Lower leg skin (tissue), 4 donors: ENCODE results near the gene SLC37A2. TPM values are rescaled to one million over a fixed set of nuclear protein-coding genes. Genes with fewer than 3 reads are reported as not detected.

Experiments used
- DNase-seq, 2 donors: peaks; one replicate each; pipeline ENCODE4 v3.0.0-alpha.2; 2019; ENCODE audit warnings: low spot score in 2 of 2
- H3K4me3 ChIP-seq: fragments of 200-600 bp; sonication (generic); 2 replicates; pipeline ENCODE4 v1.5.1; 2017; ENCODE audit warnings: mild to moderate bottlenecking, low read depth; ENCODE audit not compliant: poor library complexity, severe bottlenecking
- POLR2A ChIP-seq, 2 donors: fragments of 450-650 bp; IDR thresholded peaks; one replicate each; pipeline ENCODE4 v1.6.1; 2016 to 2017; ENCODE audit warnings: antibody characterized with exemption in 2 of 2, mild to moderate bottlenecking in 1 of 2, moderate library complexity in 1 of 2
- WGBS, 2 donors: methylation state at CpG; one replicate each; pipeline ENCODE4 v1.1.5; 2018; 5-methylcytosine and 5-hydroxymethylcytosine counted together
- intact Hi-C: fragments of 100-400 bp; cut with DNase I; formaldehyde crosslinking; loops from one replicate; pipeline ENCODE4 v1.15.0; 2023; ENCODE audit warnings: low total_unique reads
- total RNA-seq, 4 donors: library from RNA; depleted of rRNA; stranded (reverse); fragments of >200 nt; gene quantifications; one replicate each; pipeline ENCODE4 v1.1.0, GENCODE V29; 2016
- TF ChIP-seq, protein P1 (sequence below), 3 donors: fragments of 450-650 bp; IDR thresholded peaks; one replicate each; pipeline ENCODE4 v1.5.1; 2016; ENCODE audit warnings: antibody characterized with exemption in 3 of 3, mild to moderate bottlenecking in 3 of 3, moderate library complexity in 2 of 3

The SLC37A2 gene
- total RNA-seq, 4 donors from 2014 or later: 137 to 334 (median 238) TPM

GRCh38 chr11:125075242-125075625, 12.1 kb downstream of the SLC37A2 start:
- no peak for TF ChIP-seq POLR2A (IDR thresholded peaks at IDR 0.05)
- TF ChIP-seq, protein P1, sequence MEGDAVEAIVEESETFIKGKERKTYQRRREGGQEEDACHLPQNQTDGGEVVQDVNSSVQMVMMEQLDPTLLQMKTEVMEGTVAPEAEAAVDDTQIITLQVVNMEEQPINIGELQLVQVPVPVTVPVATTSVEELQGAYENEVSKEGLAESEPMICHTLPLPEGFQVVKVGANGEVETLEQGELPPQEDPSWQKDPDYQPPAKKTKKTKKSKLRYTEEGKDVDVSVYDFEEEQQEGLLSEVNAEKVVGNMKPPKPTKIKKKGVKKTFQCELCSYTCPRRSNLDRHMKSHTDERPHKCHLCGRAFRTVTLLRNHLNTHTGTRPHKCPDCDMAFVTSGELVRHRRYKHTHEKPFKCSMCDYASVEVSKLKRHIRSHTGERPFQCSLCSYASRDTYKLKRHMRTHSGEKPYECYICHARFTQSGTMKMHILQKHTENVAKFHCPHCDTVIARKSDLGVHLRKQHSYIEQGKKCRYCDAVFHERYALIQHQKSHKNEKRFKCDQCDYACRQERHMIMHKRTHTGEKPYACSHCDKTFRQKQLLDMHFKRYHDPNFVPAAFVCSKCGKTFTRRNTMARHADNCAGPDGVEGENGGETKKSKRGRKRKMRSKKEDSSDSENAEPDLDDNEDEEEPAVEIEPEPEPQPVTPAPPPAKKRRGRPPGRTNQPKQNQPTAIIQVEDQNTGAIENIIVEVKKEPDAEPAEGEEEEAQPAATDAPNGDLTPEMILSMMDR (IDR thresholded peaks at IDR 0.05): no peak
- intact Hi-C loops: loop anchor here (5.0 kb wide), 1 partner anchor 1327 kb away; no protein-coding TSS in a partner anchor
- 80 to 86% methylated on average over 7 of the region's 7 CpGs for WGBS, 2 donors
- H3K4me3 ChIP-seq: no peak overlapping the region
- peak in 1 of 2 donors; percentile 81 for DNase-seq

- H3K4me3 ChIP-seq: no peak overlapping the region
- TF ChIP-seq, protein P1 (IDR thresholded peaks at IDR 0.05): no peak
- no peak for TF ChIP-seq POLR2A (IDR thresholded peaks at IDR 0.05)
- 36 to 42% methylated on average over 10 to 11 of the region's 11 CpGs for WGBS, 2 donors
- intact Hi-C loops: loop anchor here (5.0 kb wide), 1 partner anchor 1326 kb away; no protein-coding TSS in a partner anchor
- DNase-seq: peak in 1 of 2 donors; percentile 86
These were observed 12.8 kb downstream of the SLC37A2 start for GRCh38 chr11:125075900-125076317.

GRCh38 chr11:125076378-125076945, 13.4 kb downstream of the SLC37A2 start:
- no peak overlapping the region for H3K4me3 ChIP-seq
- intact Hi-C loops: loop anchor here (5.0 kb wide), 1 partner anchor 1326 kb away; no protein-coding TSS in a partner anchor
- no peak for DNase-seq
- whole genome bisulfite sequencing, 2 donors: 77 to 86% methylated on average over 13 to 14 of the region's 14 CpGs
- TF ChIP-seq POLR2A (IDR thresholded peaks at IDR 0.05): no peak
- TF ChIP-seq, protein P1 (IDR thresholded peaks at IDR 0.05): no peak

- intact Hi-C loops: loop anchor here (5.0 kb wide), 1 partner anchor 1324 kb away; no protein-coding TSS in a partner anchor
- no peak for DNase-seq
- H3K4me3 ChIP-seq: no peak overlapping the region
- TF ChIP-seq, protein P1 (IDR thresholded peaks at IDR 0.05): no peak
- TF ChIP-seq POLR2A (IDR thresholded peaks at IDR 0.05): no peak
- 90 to 96% methylated on average over 11 of the region's 11 CpGs for WGBS, 2 donors
These were observed 14.9 kb downstream of the SLC37A2 start for GRCh38 chr11:125078016-125078415.

GRCh38 chr11:125078516-125079140, 15.5 kb downstream of the SLC37A2 start:
- DNase-seq: no peak
- no peak for TF ChIP-seq POLR2A (IDR thresholded peaks at IDR 0.05)
- TF ChIP-seq, protein P1 (IDR thresholded peaks at IDR 0.05): no peak
- 91 to 93% methylated on average over 14 of the region's 14 CpGs for WGBS, 2 donors
- H3K4me3 ChIP-seq: no peak overlapping the region
- intact Hi-C loops: loop anchor here (5.0 kb wide), 1 partner anchor 1324 kb away; no protein-coding TSS in a partner anchor
